ENCODE results near the gene LTB4R2.

LTB4R2 gene

GRCh38 chr14:24264298-24264697 lies 45.6 kb upstream of the LTB4R2 start:
- no peak overlapping the region for H3K4me3 ChIP-seq (replicated peaks; ENCODE audit: low read depth, low read length)
- TF ChIP-seq CTCF (IDR thresholded peaks at IDR 0.05; ENCODE audit: low read length, missing control alignments), result no peak
- no peak for DNase-seq (ENCODE audit: low read depth)

GRCh38 chr14:24266344-24267244 lies 43.3 kb upstream of the LTB4R2 start:
- no peak for TF ChIP-seq CTCF (IDR thresholded peaks at IDR 0.05; ENCODE audit: low read length, missing control alignments)

GRCh38 chr14:24267516-24267915 lies 42.4 kb upstream of the LTB4R2 start:
- no peak for DNase-seq (ENCODE audit: low read depth)
- H3K4me3 ChIP-seq (replicated peaks; ENCODE audit: low read depth, low read length), result no peak overlapping the region
- no peak for TF ChIP-seq CTCF (IDR thresholded peaks at IDR 0.05; ENCODE audit: low read length, missing control alignments)

More at GRCh38 chr14:24266344-24267244, 43.3 kb upstream of the LTB4R2 start:
- DNase-seq (ENCODE audit: low read depth), result no peak
- no peak overlapping the region for H3K4me3 ChIP-seq (replicated peaks; ENCODE audit: low read depth, low read length)

- TF ChIP-seq CTCF (IDR thresholded peaks at IDR 0.05; ENCODE audit: low read length, missing control alignments), result no peak
- DNase-seq (ENCODE audit: low read depth), result no peak
- H3K4me3 ChIP-seq (replicated peaks; ENCODE audit: low read depth, low read length), result no peak overlapping the region
Measured at GRCh38 chr14:24268225-24268624, 41.7 kb upstream of the LTB4R2 start.

GRCh38 chr14:24269368-24269767 lies 40.6 kb upstream of the LTB4R2 start:
- DNase-seq (ENCODE audit: low read depth), result no peak
- H3K4me3 ChIP-seq (replicated peaks; ENCODE audit: low read depth, low read length), result no peak overlapping the region
- no peak for TF ChIP-seq CTCF (IDR thresholded peaks at IDR 0.05; ENCODE audit: low read length, missing control alignments)

- no peak overlapping the region for H3K4me3 ChIP-seq (replicated peaks; ENCODE audit: low read depth, low read length)
- no peak for TF ChIP-seq CTCF (IDR thresholded peaks at IDR 0.05; ENCODE audit: low read length, missing control alignments)
- no peak for DNase-seq (ENCODE audit: low read depth)
Measured at GRCh38 chr14:24269910-24270536, 39.9 kb upstream of the LTB4R2 start.
